K562 (cell line): ENCODE data around the gene SOX30.

ENCODE experiments used
- CCAR2 ChIP-seq: fragments of 200-400 bp; formaldehyde crosslinking; IDR thresholded peaks from 2 replicates; pipeline ENCODE4 v1.6.1; 2017; ENCODE audit warnings: mild to moderate bottlenecking, low read depth, low read length
- CTCF ChIP-seq, 3 experiments: IDR thresholded peaks in 2 of 3; conservative IDR thresholded peaks in 1 of 3; 2 replicates each; pipeline ENCODE4 v1.5.1; 2011 to 2012; ENCODE audit warnings: low read length in 3 of 3, mild to moderate bottlenecking in 3 of 3, control low read depth in 2 of 3, improper control_type of control experiment in 1 of 3, inconsistent platforms in 1 of 3, low read depth in 1 of 3, mixed read lengths in 1 of 3, moderate library complexity in 1 of 3; ENCODE audit not compliant: insufficient read depth in 2 of 3
- EZH2 ChIP-seq: IDR thresholded peaks from 2 replicates; pipeline ENCODE4 v1.6.1; 2012; ENCODE audit warnings: low read depth, mild to moderate bottlenecking, inconsistent platforms, low read length, borderline replicate concordance
- KLF13 ChIP-seq: fragments of 450-650 bp; IDR thresholded peaks from 2 replicates; pipeline ENCODE4 v1.6.1; 2016; ENCODE audit warnings: missing genetic modification characterization, low read depth, mild to moderate bottlenecking, missing compliant biosample characterization, moderate library complexity, borderline replicate concordance
- MXD1 ChIP-seq: fragments of 250-450 bp; sonication (Bioruptor Pico); IDR thresholded peaks from 2 replicates; pipeline ENCODE4 v1.8.0; 2021; ENCODE audit warnings: borderline replicate concordance, mild to moderate bottlenecking, moderate library complexity; ENCODE audit not compliant: poor library complexity, severe bottlenecking
- POLR2A ChIP-seq: fragments of 450-650 bp; conservative IDR thresholded peaks from 2 replicates; pipeline ENCODE4 v1.6.1; 2016
- RAD21 ChIP-seq, 2 experiments: fragments of 250-450 bp in 1 of 2; fragments of 450-650 bp in 1 of 2; sonication (Bioruptor Pico) in 1 of 2; formaldehyde crosslinking in 1 of 2; IDR thresholded peaks in 1 of 2; conservative IDR thresholded peaks in 1 of 2; 2 replicates each; pipeline versions ENCODE4 v1.4.0 to v1.8.0; 2020 to 2022; ENCODE audit warnings: mild to moderate bottlenecking in 2 of 2, moderate library complexity in 1 of 2
- SETDB1 ChIP-seq: IDR thresholded peaks from one replicate; pipeline ENCODE4 v1.6.1; 2012; ENCODE audit warnings: low read length, control low read depth, inconsistent platforms
- SMAD1 ChIP-seq: fragments of 150-350 bp; IDR thresholded peaks from 2 replicates; pipeline ENCODE4 v1.6.1; 2014; ENCODE audit warnings: low read length, low read depth; ENCODE audit not compliant: partially characterized antibody
- ZNF140 ChIP-seq: fragments of 250-450 bp; sonication (Bioruptor Pico); IDR thresholded peaks from 2 replicates; pipeline ENCODE4 v1.8.0; 2021; ENCODE audit warnings: moderate library complexity, mild to moderate bottlenecking, inconsistent platforms
- ZNF274 ChIP-seq: IDR thresholded peaks from 2 replicates; pipeline ENCODE4 v1.6.1; 2011; ENCODE audit warnings: low read depth, mild to moderate bottlenecking, low read length, moderate library complexity, borderline replicate concordance
- ZNF431 ChIP-seq: sonication (generic); formaldehyde crosslinking; IDR thresholded peaks from 2 replicates; pipeline ENCODE4 v1.8.0; 2022; ENCODE audit warnings: mild to moderate bottlenecking, missing genetic modification reagents

DNA sequence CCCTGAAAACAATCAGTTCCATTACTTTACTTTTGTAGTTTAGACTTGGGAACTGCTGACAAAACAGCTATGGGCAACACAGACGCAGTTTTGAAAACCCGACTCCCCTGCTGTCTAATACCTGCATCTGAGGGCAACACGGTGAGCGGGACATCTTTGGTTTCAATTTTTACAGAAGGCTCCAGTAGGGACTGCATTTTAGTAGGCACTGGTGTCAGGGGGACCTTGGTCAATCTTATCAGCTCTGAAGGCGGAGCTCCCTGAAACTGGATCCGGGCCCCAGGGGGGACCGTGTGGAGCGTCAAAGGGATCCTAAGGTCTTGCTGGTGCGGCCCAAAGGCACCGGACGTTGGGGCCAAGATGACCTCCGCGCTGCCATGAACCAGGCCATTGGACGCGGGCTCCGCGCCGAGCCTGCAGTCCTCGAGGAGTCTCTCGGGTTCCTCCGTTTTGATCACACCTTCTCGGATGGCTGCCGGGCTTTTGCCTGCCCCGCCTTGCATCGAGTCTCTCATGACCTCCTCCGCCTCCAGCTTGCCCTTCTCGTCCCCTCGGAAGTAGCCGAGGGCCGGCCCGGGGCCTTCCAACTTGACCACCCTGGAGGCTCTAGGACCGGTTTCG lies 1.1 kb downstream of the SOX30 start:
- TF ChIP-seq RAD21 (CRISPR knock-in tag; conservative IDR thresholded peaks at IDR 0.05 in 1 of 2, IDR thresholded peaks at IDR 0.05 in 1 of 2) (no peak), ZNF274 (no peak), POLR2A (no peak), EZH2 (no peak), MXD1 (no peak), ZNF140 (CRISPR knock-in tag) (no peak), SMAD1 (no peak), CTCF (IDR thresholded peaks at IDR 0.05 in 2 of 3, conservative IDR thresholded peaks at IDR 0.05 in 1 of 3; ENCODE audit: insufficient read depth in 2 of 3, low read depth in 1 of 3, low read length in 3 of 3) (no peak), ZNF431 (CRISPR knock-in tag) (no peak), CCAR2 (no peak), KLF13 (tag) (no peak), SETDB1 (no peak)
